Trophoblast cell (in vitro differentiated cells and primary cell): ENCODE data around the gene TMEM201.

Experiments used
- DNase-seq, 2 donors: peaks; one replicate each; pipeline ENCODE4 v3.0.0-alpha.2; 2016
- H2AFZ ChIP-seq: 2 replicates; pipeline ENCODE4 v1.6.1; 2013; ENCODE audit warnings: low read length, moderate library complexity, mild to moderate bottlenecking; ENCODE audit not compliant: insufficient read depth, poor library complexity
- H2AK5ac ChIP-seq: 2 replicates; pipeline ENCODE4 v1.6.1; 2013; ENCODE audit warnings: mild to moderate bottlenecking, low read length
- H2BK120ac ChIP-seq: 2 replicates; pipeline ENCODE4 v1.6.1; 2013; ENCODE audit warnings: low read length, mild to moderate bottlenecking, moderate library complexity; ENCODE audit not compliant: insufficient read depth, poor library complexity
- H2BK12ac ChIP-seq: 2 replicates; pipeline ENCODE4 v1.6.1; 2013; ENCODE audit warnings: mild to moderate bottlenecking, low read length, moderate library complexity
- H2BK5ac ChIP-seq: 2 replicates; pipeline ENCODE4 v1.6.1; 2013; ENCODE audit warnings: low read length, low read depth, moderate library complexity, mild to moderate bottlenecking; ENCODE audit not compliant: poor library complexity
- H3K14ac ChIP-seq: 2 replicates; pipeline ENCODE4 v1.6.1; 2013; ENCODE audit warnings: mild to moderate bottlenecking, low read length
- H3K18ac ChIP-seq: 2 replicates; pipeline ENCODE4 v1.6.1; 2013; ENCODE audit warnings: mild to moderate bottlenecking, low read length
- H3K23ac ChIP-seq: 2 replicates; pipeline ENCODE4 v1.6.1; 2013; ENCODE audit warnings: low read length
- H3K27ac ChIP-seq: 2 replicates; pipeline ENCODE4 v1.5.1; 2013; ENCODE audit warnings: low read depth, mild to moderate bottlenecking, inconsistent platforms, low read length, moderate library complexity
- H3K27me3 ChIP-seq: 2 replicates; pipeline ENCODE4 v1.6.1; 2013; ENCODE audit warnings: inconsistent platforms, mild to moderate bottlenecking, low read length, moderate library complexity; ENCODE audit not compliant: insufficient read depth
- H3K36me3 ChIP-seq, 2 experiments: 1 replicate in 1 of 2; 2 replicates in 1 of 2; pipeline ENCODE4 v1.6.1; 2013; ENCODE audit warnings: low read length in 2 of 2, mild to moderate bottlenecking in 2 of 2, moderate library complexity in 1 of 2; ENCODE audit not compliant: insufficient read depth in 2 of 2, control insufficient read depth in 1 of 2
- H3K4ac ChIP-seq: 2 replicates; pipeline ENCODE4 v1.6.1; 2013; ENCODE audit warnings: low read depth, mild to moderate bottlenecking, low read length, moderate library complexity
- H3K4me1 ChIP-seq, 2 experiments: 1 replicate in 1 of 2; 2 replicates in 1 of 2; pipeline ENCODE4 v1.6.1; 2013; ENCODE audit warnings: low read length in 2 of 2, mild to moderate bottlenecking in 2 of 2, moderate library complexity in 1 of 2; ENCODE audit not compliant: insufficient read depth in 2 of 2, control insufficient read depth in 1 of 2
- H3K4me2 ChIP-seq: 2 replicates; pipeline ENCODE4 v1.6.1; 2013; ENCODE audit warnings: inconsistent platforms, mild to moderate bottlenecking, low read length, moderate library complexity
- H3K4me3 ChIP-seq: 2 replicates; pipeline ENCODE4 v1.5.1; 2013; ENCODE audit warnings: mild to moderate bottlenecking, low read depth, low read length, inconsistent platforms
- H3K79me1 ChIP-seq: one replicate; pipeline ENCODE4 v1.6.1; 2013; ENCODE audit warnings: low read length
- H3K79me2 ChIP-seq: 2 replicates; pipeline ENCODE4 v1.6.1; 2013; ENCODE audit warnings: low read length, mild to moderate bottlenecking; ENCODE audit not compliant: control insufficient read depth, insufficient read depth, poor library complexity
- H3K9ac ChIP-seq: 2 replicates; pipeline ENCODE4 v1.6.1; 2013; ENCODE audit warnings: mild to moderate bottlenecking, low read length
- H3K9me3 ChIP-seq: 2 replicates; pipeline ENCODE4 v1.6.1; 2013; ENCODE audit warnings: low read depth, mild to moderate bottlenecking, control low read depth, inconsistent platforms, low read length; ENCODE audit not compliant: insufficient read depth
- H4K12ac ChIP-seq: 2 replicates; pipeline ENCODE4 v1.6.1; 2013; ENCODE audit warnings: low read depth, mild to moderate bottlenecking, low read length, moderate library complexity
- H4K8ac ChIP-seq: 2 replicates; pipeline ENCODE4 v1.6.1; 2013; ENCODE audit warnings: low read depth, mild to moderate bottlenecking, low read length, moderate library complexity
- H4K91ac ChIP-seq: one replicate; pipeline ENCODE4 v1.6.1; 2013; ENCODE audit warnings: low read depth, mild to moderate bottlenecking, low read length, moderate library complexity
- WGBS: extraction: QIAGEN DNeasy Blood & Tissue Kit; methylation state at CpG from one replicate; pipeline ENCODE4 v1.1.7; 2013; ENCODE audit warnings: missing lambda C conversion rate; ENCODE audit not compliant: insufficient read length, insufficient coverage; ENCODE audit errors: extremely low coverage; 5-methylcytosine and 5-hydroxymethylcytosine counted together

The TMEM201 gene

GRCh38 chr1:9628541-9629444, 40.1 kb downstream of the TMEM201 start:
- H3K9me3 ChIP-seq: no peaks in the 10 kb centered on the region
- H3K36me3 ChIP-seq: no peaks in the 10 kb centered on the region
- no peak overlapping the region for H4K12ac ChIP-seq
- H2AK5ac ChIP-seq: no peak overlapping the region
- no peak overlapping the region for H3K4me3 ChIP-seq
- no peak overlapping the region for H3K4ac ChIP-seq
- H2BK12ac ChIP-seq: no peak overlapping the region
- H3K79me2 ChIP-seq: no peaks in the 10 kb centered on the region
- no peak overlapping the region for H2AFZ ChIP-seq
- no peak overlapping the region for H3K14ac ChIP-seq
- no peak overlapping the region for H3K18ac ChIP-seq
- no peaks in the 10 kb centered on the region for H3K27me3 ChIP-seq
- no peak overlapping the region for H3K4me2 ChIP-seq
- no peak overlapping the region for H3K27ac ChIP-seq
- H3K9ac ChIP-seq: no peak overlapping the region
- no peak overlapping the region for H3K23ac ChIP-seq
- H2BK120ac ChIP-seq: no peak overlapping the region
- no peaks in the 10 kb centered on the region for H3K79me1 ChIP-seq
- no peak for DNase-seq
- no peak overlapping the region for H4K8ac ChIP-seq
- no peak overlapping the region for H4K91ac ChIP-seq
- no peak overlapping the region for H2BK5ac ChIP-seq
- no CpG with 5 or more reads among the region's 23 CpGs for WGBS
- no peaks in the 10 kb centered on the region for H3K4me1 ChIP-seq

DNA sequence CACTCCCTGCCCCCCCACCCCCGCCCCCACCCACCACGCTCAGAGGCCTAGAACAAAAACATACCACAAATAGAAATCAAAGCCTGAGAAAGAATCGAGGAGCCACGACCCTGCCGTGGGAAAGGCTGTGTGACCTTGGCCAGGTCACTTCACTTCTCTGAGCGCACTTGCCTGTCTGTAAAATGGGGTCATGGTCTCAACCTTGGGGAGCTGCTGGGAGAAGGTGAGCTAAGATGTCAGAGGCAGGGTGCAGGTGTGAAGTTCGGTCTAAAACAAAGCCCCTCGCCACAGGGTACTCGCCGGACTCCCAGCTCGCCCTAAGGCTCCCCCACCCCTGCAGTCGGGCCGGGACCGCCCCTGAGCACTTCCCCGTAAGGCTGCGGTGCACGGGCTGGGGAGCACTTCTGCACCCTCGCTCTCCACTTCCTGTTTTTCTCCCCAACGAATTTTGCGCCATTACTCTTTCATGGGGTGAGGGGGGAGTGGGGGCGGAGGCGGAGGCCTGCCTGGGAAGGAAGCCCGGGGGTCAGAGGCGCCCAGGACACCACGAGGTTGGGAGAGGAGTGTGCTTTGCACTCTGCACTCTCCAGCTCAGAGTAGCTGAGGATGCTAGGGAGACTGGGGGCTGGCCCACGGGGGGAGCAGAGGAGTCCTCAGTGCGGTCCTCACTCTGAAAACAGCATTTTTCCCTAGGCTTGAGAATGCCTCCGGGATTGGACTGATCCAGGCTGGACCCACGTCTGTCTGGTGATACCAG, 40.9 kb downstream of the TMEM201 start:
- Histone ChIP-seq H4K8ac (no peak overlapping the region), H2BK5ac (no peak overlapping the region), H4K91ac (no peak overlapping the region), H2AK5ac (no peak overlapping the region), H3K23ac (no peak overlapping the region), H3K9ac (no peak overlapping the region), H2AFZ (no peak overlapping the region), H3K9me3 (no peaks in the 10 kb centered on the region), H3K4me3 (no peak overlapping the region), H4K12ac (no peak overlapping the region), H3K79me2 (no peaks in the 10 kb centered on the region), H2BK12ac (no peak overlapping the region), H2BK120ac (no peak overlapping the region), H3K14ac (no peak overlapping the region), H3K27ac (no peak overlapping the region), H3K4me1 (no peaks in the 10 kb centered on the region), H3K18ac (no peak overlapping the region), H3K36me3 (no peaks in the 10 kb centered on the region), H3K79me1 (no peaks in the 10 kb centered on the region), H3K4me2 (no peak overlapping the region), H3K27me3 (no peaks in the 10 kb centered on the region), H3K4ac (no peak overlapping the region)
- no CpG with 5 or more reads among the region's 29 CpGs for WGBS
- no peak for DNase-seq

- no peaks in the 10 kb centered on the region for H3K36me3 ChIP-seq
- no peak overlapping the region for H3K18ac ChIP-seq
- H4K12ac ChIP-seq: no peak overlapping the region
- no peaks in the 10 kb centered on the region for H3K27me3 ChIP-seq
- no peak overlapping the region for H3K9ac ChIP-seq
- no peaks in the 10 kb centered on the region for H3K9me3 ChIP-seq
- no peaks in the 10 kb centered on the region for H3K4me1 ChIP-seq
- DNase-seq: no peak
- H2AFZ ChIP-seq: no peak overlapping the region
- H2BK5ac ChIP-seq: no peak overlapping the region
- no CpG with 5 or more reads among the region's 8 CpGs for WGBS
- no peak overlapping the region for H3K27ac ChIP-seq
- H3K79me2 ChIP-seq: no peaks in the 10 kb centered on the region
- no peak overlapping the region for H3K23ac ChIP-seq
- H3K4me3 ChIP-seq: no peak overlapping the region
- no peak overlapping the region for H3K14ac ChIP-seq
- H2BK120ac ChIP-seq: no peak overlapping the region
- no peaks in the 10 kb centered on the region for H3K79me1 ChIP-seq
- no peak overlapping the region for H2BK12ac ChIP-seq
- no peak overlapping the region for H4K8ac ChIP-seq
- H2AK5ac ChIP-seq: no peak overlapping the region
- H3K4ac ChIP-seq: no peak overlapping the region
- H3K4me2 ChIP-seq: no peak overlapping the region
- no peak overlapping the region for H4K91ac ChIP-seq
Observed at GRCh38 chr1:9630331-9631111, 41.8 kb downstream of the TMEM201 start.

DNA sequence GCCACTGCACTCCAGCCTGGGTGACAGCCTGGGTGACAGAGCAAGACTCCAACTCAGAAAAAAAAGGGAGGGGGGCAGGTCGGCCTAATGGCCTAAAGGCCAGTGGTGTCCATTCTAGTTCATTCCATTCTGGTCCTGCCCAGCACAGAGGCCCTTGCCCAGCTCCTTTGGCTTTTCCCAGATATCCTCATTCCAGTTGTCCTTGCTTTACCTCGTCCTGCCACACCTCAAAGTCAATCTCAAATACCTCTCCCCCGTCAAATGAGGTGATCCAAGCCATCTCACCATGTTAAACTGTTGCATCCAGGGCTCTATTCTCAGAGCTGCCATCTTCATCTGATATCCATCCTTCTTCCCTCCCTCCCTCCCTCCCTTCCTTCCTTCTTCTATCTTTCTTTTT, 42.9 kb downstream of the TMEM201 start:
- Histone ChIP-seq H2BK12ac (no peak overlapping the region), H3K9ac (no peak overlapping the region), H3K23ac (no peak overlapping the region), H3K4me2 (no peak overlapping the region), H3K4me1 (no peaks in the 10 kb centered on the region), H2BK120ac (no peak overlapping the region), H4K8ac (no peak overlapping the region), H3K27ac (no peak overlapping the region), H2BK5ac (no peak overlapping the region), H3K79me1 (no peaks in the 10 kb centered on the region), H3K79me2 (no peaks in the 10 kb centered on the region), H3K27me3 (no peaks in the 10 kb centered on the region), H4K91ac (no peak overlapping the region), H3K14ac (no peak overlapping the region), H3K36me3 (no peaks in the 10 kb centered on the region), H2AFZ (no peak overlapping the region), H3K4ac (no peak overlapping the region), H3K18ac (no peak overlapping the region), H4K12ac (no peak overlapping the region), H3K4me3 (no peak overlapping the region), H2AK5ac (no peak overlapping the region), H3K9me3 (no peaks in the 10 kb centered on the region)
- WGBS: no CpG with 5 or more reads among the region's 3 CpGs
- DNase-seq: no peak
